GM10248 (cell line): ENCODE data around the gene GNS.

Experiments
- CTCF ChIA-PET: fragments of 300-600 bp; sonication (Branson Sonifier 250); formaldehyde crosslinking; extraction: SDS; loops from one replicate; lab custom pipeline; 2021; ENCODE audit warnings: antibody characterized with exemption; lab: Yijun Ruan, JAX
- POLR2A ChIA-PET: fragments of 350-650 bp; sonication (Branson Sonifier 250); formaldehyde crosslinking; extraction: SDS; loops from one replicate; lab custom pipeline; 2020; ENCODE audit warnings: antibody characterized with exemption; lab: Yijun Ruan, JAX
- DNase-seq: peaks from one replicate; pipeline ENCODE4 v3.0.0; 2012; ENCODE audit errors: extremely low spot score
- CTCF ChIP-seq: IDR thresholded peaks from 2 replicates; pipeline ENCODE4 v1.5.1; 2012; ENCODE audit warnings: mild to moderate bottlenecking, low read depth; ENCODE audit errors: extremely low read depth, missing control alignments, control extremely low read depth

Gene GNS

GRCh38 chr12:64687816-64688215 is 71.4 kb downstream of the GNS start:
- ChIA-PET CTCF (interaction anchor here (2.4 to 3.1 kb wide), 2 partner anchors 10 to 11 kb away, joined by 6 to 22 read pairs; no protein-coding TSS in a partner anchor), POLR2A (interaction anchor here (1.1 kb wide), 1 partner anchor 18 kb away, joined by 5 read pairs; no protein-coding TSS in a partner anchor)
- no peak for DNase-seq
- no peak for TF ChIP-seq CTCF

- no peak for DNase-seq
- POLR2A ChIA-PET: no interaction called here
- TF ChIP-seq CTCF: no peak
- CTCF ChIA-PET: interaction anchor here (2.8 to 5.4 kb wide), 2 partner anchors 12 to 136 kb away, joined by 10 to 23 read pairs; no protein-coding TSS in a partner anchor
These were observed 73.6 kb downstream of the GNS start for GRCh38 chr12:64685605-64686004.

- CTCF ChIA-PET: interaction anchor here (2.8 to 5.4 kb wide), 3 partner anchors 9 to 135 kb away, joined by 10 to 23 read pairs (median 14); no protein-coding TSS in a partner anchor
These were observed 74.2 kb downstream of the GNS start for GRCh38 chr12:64685050-64685449.

GRCh38 chr12:64683816-64684543 is 75.2 kb downstream of the GNS start:
- no peak for DNase-seq
- no peak for TF ChIP-seq CTCF
- ChIA-PET CTCF (interaction anchor here (0.7 to 5.4 kb wide), 4 partner anchors 10 to 134 kb away, joined by 3 to 23 read pairs (median 12); no protein-coding TSS in a partner anchor), POLR2A (interaction anchor here (0.6 kb wide), 1 partner anchor 400 kb away, joined by 3 read pairs; no protein-coding TSS in a partner anchor)

More at GRCh38 chr12:64685050-64685449, 74.2 kb downstream of the GNS start:
- TF ChIP-seq CTCF: no peak
- no peak for DNase-seq
- POLR2A ChIA-PET: no interaction called here

- POLR2A ChIA-PET: no interaction called here
- CTCF ChIA-PET: interaction anchor here (1.2 to 5.4 kb wide), 6 partner anchors 12 to 133 kb away, joined by 3 to 23 read pairs (median 3); no protein-coding TSS in a partner anchor
- DNase-seq: no peak
- TF ChIP-seq CTCF: no peak
These were observed 76.5 kb downstream of the GNS start for GRCh38 chr12:64682572-64683277.
